C4-2B (cell line): ENCODE results near the gene ARMC9.

Experiments
- H3K27ac ChIP-seq: fragments of 450-650 bp; 2 replicates; pipeline ENCODE4 v1.5.1; 2017
- CTCF ChIP-seq: fragments of 450-650 bp; conservative IDR thresholded peaks from 2 replicates; pipeline ENCODE4 v1.5.1; 2017; ENCODE audit warnings: mild to moderate bottlenecking
- ZFX ChIP-seq: fragments of 450-650 bp; IDR thresholded peaks from 2 replicates; pipeline ENCODE4 v1.6.1; 2017

The ARMC9 gene

GRCh38 chr2:231222318-231223000 is 24.0 kb downstream of the ARMC9 start:
- no peak overlapping the region for H3K27ac ChIP-seq
- no peak for TF ChIP-seq ZFX
- no peak for TF ChIP-seq CTCF

DNA sequence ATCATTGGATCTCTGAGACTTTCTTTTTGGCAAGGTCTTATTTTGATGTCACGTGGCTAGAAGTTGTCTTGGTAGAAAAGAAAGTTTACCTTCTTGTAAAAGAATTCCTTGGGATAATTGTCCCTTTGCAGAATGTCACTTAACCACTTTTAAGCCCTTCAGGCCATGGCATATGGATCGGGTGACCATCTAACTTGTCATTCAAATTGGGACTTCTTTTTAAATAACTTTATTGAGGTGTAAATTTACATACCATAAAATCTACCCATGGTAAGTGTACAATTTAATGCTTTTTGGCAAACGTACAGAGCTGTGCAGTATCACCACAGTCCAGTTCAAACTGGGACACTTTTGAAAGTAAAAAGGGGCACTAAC is 24.6 kb downstream of the ARMC9 start:
- TF ChIP-seq ZFX (no peak), CTCF (no peak)
- no peak overlapping the region for H3K27ac ChIP-seq

- H3K27ac ChIP-seq: no peak overlapping the region
- TF ChIP-seq CTCF: no peak
- no peak for TF ChIP-seq ZFX
Measured at GRCh38 chr2:231223458-231223976, 25.1 kb downstream of the ARMC9 start.

DNA sequence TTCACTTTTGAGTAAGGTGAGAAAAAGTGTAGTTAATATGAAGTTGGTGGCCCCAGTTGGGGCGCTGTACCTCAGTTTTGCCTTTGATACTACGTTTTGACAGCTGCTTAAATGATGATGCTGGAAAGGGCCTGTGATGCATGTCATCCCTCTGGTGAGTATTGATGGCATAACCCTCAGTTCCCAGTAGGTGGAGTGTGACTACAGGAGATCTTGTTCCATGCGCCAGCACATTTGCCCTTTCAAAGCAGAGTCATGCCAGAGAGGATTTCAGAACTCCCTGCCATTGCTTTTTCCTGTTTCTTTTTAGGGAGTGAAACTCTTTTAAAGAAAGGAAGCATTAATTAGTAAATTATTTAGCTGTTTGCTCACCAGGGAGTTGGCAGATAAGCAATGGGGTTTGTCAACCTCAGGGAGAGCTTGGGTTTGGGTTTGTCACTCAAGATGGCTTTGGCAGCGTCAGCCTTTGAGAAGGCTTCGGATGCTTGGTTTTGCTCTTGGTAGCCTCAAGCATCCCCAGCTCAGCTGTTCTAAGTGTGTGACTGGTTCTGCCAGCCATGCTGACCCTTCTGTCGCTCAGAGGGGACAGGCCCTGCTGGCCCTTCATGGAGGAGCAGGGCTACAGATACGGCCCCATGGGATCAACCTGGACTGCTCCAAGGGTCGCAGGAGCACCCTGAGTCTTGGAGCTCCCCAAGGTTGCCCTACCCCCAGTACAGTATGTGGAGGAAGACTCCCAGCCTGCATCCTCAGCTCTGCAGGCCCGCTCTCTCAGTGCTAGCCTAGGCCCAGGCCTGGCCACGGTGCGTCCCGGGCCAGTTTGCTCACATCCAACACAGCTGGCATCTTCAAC is 29.1 kb downstream of the ARMC9 start:
- no peak for TF ChIP-seq ZFX
- TF ChIP-seq CTCF: peak; percentile 82
- no peak overlapping the region for H3K27ac ChIP-seq

DNA sequence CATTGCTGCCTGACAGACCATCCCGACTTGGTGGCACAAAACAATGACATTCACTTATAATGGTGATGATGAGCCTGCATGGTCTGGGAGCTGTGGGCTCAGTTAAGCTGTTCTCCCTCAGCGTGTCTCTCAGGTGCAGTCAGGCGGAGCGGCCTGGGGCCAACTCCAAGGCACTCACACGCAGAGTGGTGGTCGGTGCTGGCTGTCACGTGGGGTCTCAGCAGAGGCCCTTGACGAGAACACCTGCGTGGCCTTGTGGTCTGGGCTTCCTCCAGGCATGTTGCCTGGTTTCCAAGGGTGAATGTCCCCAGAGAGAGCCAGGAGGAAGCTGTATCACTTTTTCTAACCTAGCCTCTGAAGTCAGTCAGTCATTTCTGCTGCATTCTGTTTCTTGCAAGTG is 29.8 kb downstream of the ARMC9 start:
- no peak overlapping the region for H3K27ac ChIP-seq
- TF ChIP-seq ZFX (no peak), CTCF (no peak)

GRCh38 chr2:231228974-231229529 is 30.6 kb downstream of the ARMC9 start:
- no peak overlapping the region for H3K27ac ChIP-seq
- TF ChIP-seq CTCF: no peak
- no peak for TF ChIP-seq ZFX

DNA sequence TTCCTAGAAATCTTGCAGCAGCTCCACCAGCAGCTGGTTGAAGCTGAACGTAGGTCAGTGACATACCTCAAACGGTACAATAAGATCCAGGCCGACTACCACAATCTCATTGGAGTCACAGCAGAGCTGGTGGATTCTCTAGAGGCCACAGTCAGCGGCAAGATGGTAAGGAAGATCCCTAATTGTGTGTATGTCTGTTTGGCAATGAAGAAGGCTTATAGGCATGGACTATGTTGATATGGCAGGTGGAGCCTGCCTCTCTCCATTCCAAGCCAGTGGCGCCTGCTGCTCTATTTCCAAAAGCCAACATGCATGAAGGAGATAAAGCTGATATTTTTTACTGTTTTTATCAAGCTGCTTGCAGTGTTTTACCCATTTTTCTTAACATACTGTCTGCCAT is 36.8 kb downstream of the ARMC9 start:
- TF ChIP-seq ZFX (no peak), CTCF (no peak)
- no peak overlapping the region for H3K27ac ChIP-seq
